GM23338 (cell line): ENCODE data around the gene MBD6. TPM values are rescaled to one million over a fixed set of nuclear protein-coding genes. Genes with fewer than 3 reads are reported as not detected.

Experiments used
- ATAC-seq: fragments of 200-7000 bp; cut with Tn5 transposase; 3 replicates; pipeline ENCODE4 v1.9.1; 2020
- DNase-seq: peaks from one replicate; pipeline ENCODE4 v3.0.0-alpha.2; 2015; ENCODE audit warnings: low spot score
- H2AFZ ChIP-seq: fragments of 200-600 bp; sonication (generic); 2 replicates; pipeline ENCODE4 v1.8.0; 2016; ENCODE audit warnings: antibody characterized with exemption, mild to moderate bottlenecking, moderate library complexity
- H3F3A ChIP-seq: fragments of 200-600 bp; sonication (generic); replicated peaks from 2 replicates; pipeline ENCODE4 v1.8.0; 2017; ENCODE audit warnings: antibody characterized with exemption, mixed run types, low read depth
- H3K27ac ChIP-seq: fragments of 200-600 bp; sonication (generic); 2 replicates; pipeline ENCODE4 v1.6.1; 2016; ENCODE audit warnings: low read depth
- H3K27me3 ChIP-seq: fragments of 200-600 bp; sonication (generic); 2 replicates; pipeline ENCODE4 v1.8.0; 2016; ENCODE audit warnings: mild to moderate bottlenecking, mixed run types, moderate library complexity; ENCODE audit not compliant: insufficient read depth
- H3K36me3 ChIP-seq: fragments of 200-600 bp; sonication (generic); 2 replicates; pipeline ENCODE4 v1.8.0; 2016; ENCODE audit warnings: mild to moderate bottlenecking; ENCODE audit not compliant: insufficient read depth
- H3K4me1 ChIP-seq: fragments of 200-600 bp; sonication (generic); 2 replicates; pipeline ENCODE4 v1.8.0; 2016; ENCODE audit warnings: mild to moderate bottlenecking, moderate library complexity; ENCODE audit not compliant: insufficient read depth
- H3K4me2 ChIP-seq: fragments of 200-600 bp; sonication (generic); 2 replicates; pipeline ENCODE4 v1.7.1; 2017; ENCODE audit warnings: mixed run types
- H3K4me3 ChIP-seq: fragments of 200-600 bp; sonication (generic); 2 replicates; pipeline ENCODE4 v1.6.1; 2016; ENCODE audit warnings: mixed run types
- H3K79me2 ChIP-seq: fragments of 200-600 bp; sonication (generic); replicated peaks from 2 replicates; pipeline ENCODE4 v1.8.0; 2017; ENCODE audit warnings: mild to moderate bottlenecking; ENCODE audit not compliant: insufficient read depth
- H3K9me2 ChIP-seq: fragments of 200-600 bp; sonication (generic); 2 replicates; pipeline ENCODE4 v1.8.0; 2017; ENCODE audit not compliant: insufficient read depth
- H4K20me1 ChIP-seq: fragments of 200-600 bp; sonication (generic); replicated peaks from 2 replicates; pipeline ENCODE4 v1.8.0; 2017; ENCODE audit warnings: mild to moderate bottlenecking; ENCODE audit not compliant: insufficient read depth
- H3K27ac Mint-ChIP-seq: 2 replicates; pipeline ENCODE4 v1.8.0; 2020; ENCODE audit warnings: inconsistent platforms, mild to moderate bottlenecking, moderate library complexity, mixed read lengths
- H3K27me3 Mint-ChIP-seq: 3 replicates; pipeline ENCODE4 v1.8.0; 2022; ENCODE audit warnings: low read depth, mild to moderate bottlenecking, moderate library complexity, mixed read lengths, inconsistent platforms; ENCODE audit not compliant: insufficient read depth, poor library complexity
- H3K36me3 Mint-ChIP-seq: 3 replicates; pipeline ENCODE4 v1.8.0; 2021; ENCODE audit warnings: low read depth, mild to moderate bottlenecking, inconsistent platforms, moderate library complexity, mixed read lengths
- H3K4me1 Mint-ChIP-seq: 3 replicates; pipeline ENCODE4 v1.8.0; 2020; ENCODE audit warnings: mild to moderate bottlenecking, inconsistent platforms, mixed read lengths
- H3K4me3 Mint-ChIP-seq: 3 replicates; pipeline ENCODE4 v1.8.0; 2021; ENCODE audit warnings: moderate library complexity, mild to moderate bottlenecking, inconsistent platforms, mixed read lengths
- H3K9me3 Mint-ChIP-seq: 3 replicates; pipeline ENCODE4 v1.8.0; 2020; ENCODE audit warnings: moderate library complexity, mild to moderate bottlenecking, inconsistent platforms, mixed read lengths
- CREB1 ChIP-seq: fragments of 250-450 bp; sonication (Bioruptor Pico); IDR thresholded peaks from 2 replicates; pipeline ENCODE4 v1.5.0; 2020; ENCODE audit warnings: low read depth, mild to moderate bottlenecking, moderate library complexity
- EZH2 ChIP-seq: fragments of 200-600 bp; sonication (generic); IDR thresholded peaks from one replicate; pipeline ENCODE4 v1.8.0; 2017; ENCODE audit warnings: antibody characterized with exemption, mild to moderate bottlenecking, low read depth; ENCODE audit not compliant: unreplicated experiment
- EZH2phosphoT487 ChIP-seq: fragments of 200-600 bp; sonication (generic); IDR thresholded peaks from one replicate; pipeline ENCODE4 v1.8.1; 2018; ENCODE audit warnings: antibody characterized with exemption; ENCODE audit not compliant: unreplicated experiment
- JUNB ChIP-seq: IDR thresholded peaks from one replicate; pipeline ENCODE4 v1.6.1; 2016; ENCODE audit warnings: antibody characterized with exemption; ENCODE audit not compliant: unreplicated experiment
- NANOG ChIP-seq: IDR thresholded peaks from 2 replicates; pipeline ENCODE4 v1.6.1; 2016; ENCODE audit warnings: antibody characterized with exemption, borderline replicate concordance
- POLR2AphosphoS5 ChIP-seq: IDR thresholded peaks from 2 replicates; pipeline ENCODE4 v1.6.1; 2016; ENCODE audit warnings: antibody characterized with exemption, low read depth
- STAT1 ChIP-seq: IDR thresholded peaks from one replicate; pipeline ENCODE4 v1.6.1; 2016; ENCODE audit warnings: antibody characterized with exemption; ENCODE audit not compliant: unreplicated experiment
- ZNF114 ChIP-seq: fragments of 250-450 bp; sonication (Bioruptor Pico); IDR thresholded peaks from 2 replicates; pipeline ENCODE4 v1.5.0; 2020; ENCODE audit warnings: mild to moderate bottlenecking, moderate library complexity
- ZNF331 ChIP-seq: fragments of 250-450 bp; sonication (Bioruptor Pico); IDR thresholded peaks from 2 replicates; pipeline ENCODE4 v1.5.0; 2020; ENCODE audit warnings: low read depth, mild to moderate bottlenecking, moderate library complexity
- polyA plus RNA-seq: library from polyadenylated mRNA; unstranded; fragments of >200 nt; fragmentation: Nextera tagmentation; extraction: Ambion mirVana; gene quantifications from 2 replicates; pipeline ENCODE4 v1.2.1, GENCODE V29; 2016
- total RNA-seq: library from RNA; depleted of rRNA; stranded (reverse); fragments of >200 nt; shearing (Covaris generic); gene quantifications from 2 replicates; pipeline ENCODE4 v1.2.3, GENCODE V29; 2014
- TF ChIP-seq, protein P1 (sequence below): fragments of 250-450 bp; sonication (Bioruptor Pico); IDR thresholded peaks from 2 replicates; pipeline ENCODE4 v1.5.0; 2020; ENCODE audit warnings: mild to moderate bottlenecking, moderate library complexity
- TF ChIP-seq, protein P2 (sequence below), 2 experiments: fragments of 200-600 bp in 1 of 2; sonication (generic) in 1 of 2; conservative IDR thresholded peaks; 2 replicates each; pipeline versions ENCODE4 v1.5.1 to v1.6.1; 2016 to 2017; ENCODE audit warnings: antibody characterized with exemption in 2 of 2, low read depth in 2 of 2, mild to moderate bottlenecking in 2 of 2, moderate library complexity in 1 of 2
- TF ChIP-seq, protein P3 (sequence below): IDR thresholded peaks from 2 replicates; pipeline ENCODE4 v1.6.1; 2016; ENCODE audit warnings: antibody characterized with exemption

The MBD6 gene
- total and polyA plus RNA-seq, 2 experiments from 2014 or later = 12.5 to 17.1 TPM

DNA sequence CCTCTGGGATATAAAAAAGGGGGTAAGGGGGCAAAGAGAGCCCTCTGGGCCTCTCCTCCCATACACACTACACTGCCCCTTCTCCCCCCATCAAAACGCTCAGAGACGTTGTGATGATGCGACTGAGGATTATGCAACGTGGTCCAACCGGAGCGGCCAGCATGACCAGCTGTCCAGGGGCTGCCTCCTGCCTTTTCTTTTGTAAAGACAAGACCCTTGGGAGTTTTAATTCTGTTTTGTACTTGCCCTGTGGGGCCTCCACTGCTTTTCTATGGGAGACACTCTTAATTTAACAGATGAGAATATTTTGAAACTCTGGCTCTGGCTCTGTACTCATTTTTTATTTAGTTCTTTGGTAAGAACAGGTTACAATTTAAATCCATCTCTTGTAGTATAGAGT lies 7.2 kb downstream of the MBD6 start:
- Mint-ChIP-seq H3K4me1 (peaks cover 14% of the 10 kb centered on the region), H3K4me3 (no peak overlapping the region; the same call in 2 of the 3 replicates), H3K36me3 (peaks cover 64% of the 10 kb centered on the region), H3K27ac (no peak overlapping the region; the same call in 1 of the 2 replicates), H3K9me3 (no peaks in the 10 kb centered on the region), H3K27me3 (peaks cover 13% of the 10 kb centered on the region)
- no peaks in the 10 kb centered on the region for H3K27me3 ChIP-seq
- H3K27ac ChIP-seq = no peak overlapping the region
- H3K36me3 ChIP-seq = peaks cover 20% of the 10 kb centered on the region
- no peak overlapping the region for H2AFZ ChIP-seq
- H3K4me1 ChIP-seq = peaks cover 4% of the 10 kb centered on the region; the same call in 1 of the 2 replicates
- ATAC-seq (no peak), DNase-seq (no peak)
- H3K9me2 ChIP-seq = no peaks in the 10 kb centered on the region
- no peak for TF ChIP-seq NANOG
- no peak overlapping the region for H3K4me3 ChIP-seq
- no peaks in the 10 kb centered on the region for H3K79me2 ChIP-seq
- peaks cover 8% of the 10 kb centered on the region for H4K20me1 ChIP-seq
- 0 out of 2 replicates have a peak, but pooled peaks cover 8% of the 10 kb centered on the region for H3F3A ChIP-seq
- H3K4me2 ChIP-seq = no peak overlapping the region

DNA sequence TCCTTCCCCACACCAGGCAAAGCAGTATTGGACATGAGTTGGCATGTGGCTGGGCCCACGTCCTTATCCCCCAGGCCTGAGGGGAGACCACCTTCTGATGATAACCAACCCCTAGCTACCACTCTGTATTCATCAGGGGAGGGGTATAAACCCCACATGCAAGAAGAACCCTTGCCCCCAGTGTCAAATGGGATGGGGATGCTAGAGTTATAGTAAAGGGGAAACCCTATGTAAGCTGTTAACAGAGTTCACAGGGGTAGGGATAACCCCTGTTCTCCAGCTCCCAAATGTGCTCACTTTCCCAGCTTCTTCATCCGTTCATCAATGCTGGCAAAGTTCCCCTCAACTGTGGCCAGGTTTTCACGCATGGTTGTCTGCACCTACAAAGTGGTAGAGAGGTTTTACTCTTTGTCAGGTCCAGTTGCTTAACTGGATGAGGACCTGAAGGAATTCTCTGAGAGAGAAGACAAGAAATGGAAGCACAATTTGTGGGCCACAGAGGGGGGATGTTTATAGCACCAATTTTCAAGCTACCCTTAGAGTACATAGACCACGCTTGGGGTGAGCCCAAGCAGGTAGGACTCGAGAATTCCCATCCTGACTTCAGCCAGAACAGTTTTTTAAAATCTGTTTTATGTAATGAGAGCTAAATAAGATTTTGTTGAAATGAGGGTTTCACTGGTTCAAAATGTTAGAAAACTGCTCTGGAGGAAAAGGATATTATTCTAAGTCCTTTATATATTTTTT lies 7.9 kb downstream of the MBD6 start:
- Histone ChIP-seq H2AFZ (no peak overlapping the region), H3K4me3 (no peak overlapping the region), H3K9me2 (no peaks in the 10 kb centered on the region), H4K20me1 (peaks cover 8% of the 10 kb centered on the region), H3K36me3 (peaks cover 20% of the 10 kb centered on the region), H3K27ac (no peak overlapping the region), H3F3A (0 out of 2 replicates have a peak, but pooled peaks cover 12% of the 10 kb centered on the region), H3K79me2 (no peaks in the 10 kb centered on the region), H3K4me1 (peaks cover 4% of the 10 kb centered on the region; the same call in 1 of the 2 replicates), H3K27me3 (no peaks in the 10 kb centered on the region), H3K4me2 (no peak overlapping the region)
- Mint-ChIP-seq H3K36me3 (peaks cover 68% of the 10 kb centered on the region), H3K27me3 (peaks cover 8% of the 10 kb centered on the region), H3K27ac (no peak overlapping the region), H3K4me3 (no peak overlapping the region), H3K4me1 (peaks cover 13% of the 10 kb centered on the region), H3K9me3 (no peaks in the 10 kb centered on the region)
- ATAC-seq = no peak
- no peak for DNase-seq
- TF ChIP-seq, protein P1, sequence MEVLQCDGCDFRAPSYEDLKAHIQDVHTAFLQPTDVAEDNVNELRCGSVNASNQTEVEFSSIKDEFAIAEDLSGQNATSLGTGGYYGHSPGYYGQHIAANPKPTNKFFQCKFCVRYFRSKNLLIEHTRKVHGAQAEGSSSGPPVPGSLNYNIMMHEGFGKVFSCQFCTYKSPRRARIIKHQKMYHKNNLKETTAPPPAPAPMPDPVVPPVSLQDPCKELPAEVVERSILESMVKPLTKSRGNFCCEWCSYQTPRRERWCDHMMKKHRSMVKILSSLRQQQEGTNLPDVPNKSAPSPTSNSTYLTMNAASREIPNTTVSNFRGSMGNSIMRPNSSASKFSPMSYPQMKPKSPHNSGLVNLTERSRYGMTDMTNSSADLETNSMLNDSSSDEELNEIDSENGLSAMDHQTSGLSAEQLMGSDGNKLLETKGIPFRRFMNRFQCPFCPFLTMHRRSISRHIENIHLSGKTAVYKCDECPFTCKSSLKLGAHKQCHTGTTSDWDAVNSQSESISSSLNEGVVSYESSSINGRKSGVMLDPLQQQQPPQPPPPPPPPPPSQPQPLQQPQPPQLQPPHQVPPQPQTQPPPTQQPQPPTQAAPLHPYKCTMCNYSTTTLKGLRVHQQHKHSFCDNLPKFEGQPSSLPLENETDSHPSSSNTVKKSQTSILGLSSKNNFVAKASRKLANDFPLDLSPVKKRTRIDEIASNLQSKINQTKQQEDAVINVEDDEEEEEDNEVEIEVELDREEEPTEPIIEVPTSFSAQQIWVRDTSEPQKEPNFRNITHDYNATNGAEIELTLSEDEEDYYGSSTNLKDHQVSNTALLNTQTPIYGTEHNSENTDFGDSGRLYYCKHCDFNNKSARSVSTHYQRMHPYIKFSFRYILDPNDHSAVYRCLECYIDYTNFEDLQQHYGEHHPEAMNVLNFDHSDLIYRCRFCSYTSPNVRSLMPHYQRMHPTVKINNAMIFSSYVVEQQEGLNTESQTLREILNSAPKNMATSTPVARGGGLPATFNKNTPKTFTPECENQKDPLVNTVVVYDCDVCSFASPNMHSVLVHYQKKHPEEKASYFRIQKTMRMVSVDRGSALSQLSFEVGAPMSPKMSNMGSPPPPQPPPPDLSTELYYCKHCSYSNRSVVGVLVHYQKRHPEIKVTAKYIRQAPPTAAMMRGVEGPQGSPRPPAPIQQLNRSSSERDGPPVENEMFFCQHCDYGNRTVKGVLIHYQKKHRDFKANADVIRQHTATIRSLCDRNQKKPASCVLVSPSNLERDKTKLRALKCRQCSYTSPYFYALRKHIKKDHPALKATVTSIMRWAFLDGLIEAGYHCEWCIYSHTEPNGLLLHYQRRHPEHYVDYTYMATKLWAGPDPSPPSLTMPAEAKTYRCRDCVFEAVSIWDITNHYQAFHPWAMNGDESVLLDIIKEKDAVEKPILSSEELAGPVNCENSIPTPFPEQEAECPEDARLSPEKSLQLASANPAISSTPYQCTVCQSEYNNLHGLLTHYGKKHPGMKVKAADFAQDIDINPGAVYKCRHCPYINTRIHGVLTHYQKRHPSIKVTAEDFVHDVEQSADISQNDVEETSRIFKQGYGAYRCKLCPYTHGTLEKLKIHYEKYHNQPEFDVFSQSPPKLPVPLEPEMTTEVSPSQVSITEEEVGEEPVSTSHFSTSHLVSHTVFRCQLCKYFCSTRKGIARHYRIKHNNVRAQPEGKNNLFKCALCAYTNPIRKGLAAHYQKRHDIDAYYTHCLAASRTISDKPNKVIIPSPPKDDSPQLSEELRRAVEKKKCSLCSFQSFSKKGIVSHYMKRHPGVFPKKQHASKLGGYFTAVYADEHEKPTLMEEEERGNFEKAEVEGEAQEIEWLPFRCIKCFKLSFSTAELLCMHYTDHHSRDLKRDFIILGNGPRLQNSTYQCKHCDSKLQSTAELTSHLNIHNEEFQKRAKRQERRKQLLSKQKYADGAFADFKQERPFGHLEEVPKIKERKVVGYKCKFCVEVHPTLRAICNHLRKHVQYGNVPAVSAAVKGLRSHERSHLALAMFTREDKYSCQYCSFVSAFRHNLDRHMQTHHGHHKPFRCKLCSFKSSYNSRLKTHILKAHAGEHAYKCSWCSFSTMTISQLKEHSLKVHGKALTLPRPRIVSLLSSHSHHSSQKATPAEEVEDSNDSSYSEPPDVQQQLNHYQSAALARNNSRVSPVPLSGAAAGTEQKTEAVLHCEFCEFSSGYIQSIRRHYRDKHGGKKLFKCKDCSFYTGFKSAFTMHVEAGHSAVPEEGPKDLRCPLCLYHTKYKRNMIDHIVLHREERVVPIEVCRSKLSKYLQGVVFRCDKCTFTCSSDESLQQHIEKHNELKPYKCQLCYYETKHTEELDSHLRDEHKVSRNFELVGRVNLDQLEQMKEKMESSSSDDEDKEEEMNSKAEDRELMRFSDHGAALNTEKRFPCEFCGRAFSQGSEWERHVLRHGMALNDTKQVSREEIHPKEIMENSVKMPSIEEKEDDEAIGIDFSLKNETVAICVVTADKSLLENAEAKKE (CRISPR knock-in tag) = no peak
- TF ChIP-seq ZNF331 = no peak
- no peak for TF ChIP-seq POLR2AphosphoS5
- TF ChIP-seq EZH2 = no peak
- no peak for TF ChIP-seq ZNF114 (CRISPR knock-in tag)
- TF ChIP-seq JUNB = no peak
- TF ChIP-seq, protein P2, sequence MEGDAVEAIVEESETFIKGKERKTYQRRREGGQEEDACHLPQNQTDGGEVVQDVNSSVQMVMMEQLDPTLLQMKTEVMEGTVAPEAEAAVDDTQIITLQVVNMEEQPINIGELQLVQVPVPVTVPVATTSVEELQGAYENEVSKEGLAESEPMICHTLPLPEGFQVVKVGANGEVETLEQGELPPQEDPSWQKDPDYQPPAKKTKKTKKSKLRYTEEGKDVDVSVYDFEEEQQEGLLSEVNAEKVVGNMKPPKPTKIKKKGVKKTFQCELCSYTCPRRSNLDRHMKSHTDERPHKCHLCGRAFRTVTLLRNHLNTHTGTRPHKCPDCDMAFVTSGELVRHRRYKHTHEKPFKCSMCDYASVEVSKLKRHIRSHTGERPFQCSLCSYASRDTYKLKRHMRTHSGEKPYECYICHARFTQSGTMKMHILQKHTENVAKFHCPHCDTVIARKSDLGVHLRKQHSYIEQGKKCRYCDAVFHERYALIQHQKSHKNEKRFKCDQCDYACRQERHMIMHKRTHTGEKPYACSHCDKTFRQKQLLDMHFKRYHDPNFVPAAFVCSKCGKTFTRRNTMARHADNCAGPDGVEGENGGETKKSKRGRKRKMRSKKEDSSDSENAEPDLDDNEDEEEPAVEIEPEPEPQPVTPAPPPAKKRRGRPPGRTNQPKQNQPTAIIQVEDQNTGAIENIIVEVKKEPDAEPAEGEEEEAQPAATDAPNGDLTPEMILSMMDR (conservative IDR thresholded peaks at IDR 0.05; ENCODE audit: low read depth in 2 of 2) = no peak
- TF ChIP-seq, protein P3, sequence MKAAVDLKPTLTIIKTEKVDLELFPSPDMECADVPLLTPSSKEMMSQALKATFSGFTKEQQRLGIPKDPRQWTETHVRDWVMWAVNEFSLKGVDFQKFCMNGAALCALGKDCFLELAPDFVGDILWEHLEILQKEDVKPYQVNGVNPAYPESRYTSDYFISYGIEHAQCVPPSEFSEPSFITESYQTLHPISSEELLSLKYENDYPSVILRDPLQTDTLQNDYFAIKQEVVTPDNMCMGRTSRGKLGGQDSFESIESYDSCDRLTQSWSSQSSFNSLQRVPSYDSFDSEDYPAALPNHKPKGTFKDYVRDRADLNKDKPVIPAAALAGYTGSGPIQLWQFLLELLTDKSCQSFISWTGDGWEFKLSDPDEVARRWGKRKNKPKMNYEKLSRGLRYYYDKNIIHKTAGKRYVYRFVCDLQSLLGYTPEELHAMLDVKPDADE = no peak
- TF ChIP-seq NANOG = no peak
- TF ChIP-seq CREB1 = no peak
- no peak for TF ChIP-seq EZH2phosphoT487
- TF ChIP-seq STAT1 = no peak
